Measurements from ENCODE around the gene SLC12A7. TPM values are rescaled to one million over a fixed set of nuclear protein-coding genes. Genes with fewer than 3 reads are reported as not detected.

SLC12A7 gene
- total RNA-seq, 2 experiments from 2014 or later = 0.06 TPM; not detected in 1

- no peak overlapping the region for H3K4me3 ChIP-seq (ENCODE audit: low read depth, low read length, poor library complexity, severe bottlenecking)
- H3K36me3 ChIP-seq (ENCODE audit: insufficient read depth, low read length) = no peaks in the 10 kb centered on the region
- no TSS peak for BruUV-seq (replicated peaks)
- H3K9me2 ChIP-seq (ENCODE audit: insufficient read depth, low read length) = no peaks in the 10 kb centered on the region
- no peaks in the 10 kb centered on the region for H4K20me1 ChIP-seq (ENCODE audit: insufficient read depth, low read length)
- CTCF ChIA-PET (ENCODE audit: unreplicated experiment) = no interaction called here
- H3K4me2 ChIP-seq (ENCODE audit: low read length) = no peak overlapping the region
- no peak overlapping the region for H3K27ac ChIP-seq (ENCODE audit: low read depth, low read length, poor library complexity, severe bottlenecking)
- H3K4me1 ChIP-seq (ENCODE audit: insufficient read depth, low read length, poor library complexity, severe bottlenecking) = peaks cover 6% of the 10 kb centered on the region
- no peaks in the 10 kb centered on the region for H3K9me3 ChIP-seq (ENCODE audit: low read length)
- no peaks in the 10 kb centered on the region for H3K79me2 ChIP-seq (ENCODE audit: insufficient read depth, low read depth, low read length)
- TF ChIP-seq EZH2phosphoT487 (IDR thresholded peaks at IDR 0.05; ENCODE audit: borderline replicate concordance, low read depth, low read length) (no peak), CTCF (conservative IDR thresholded peaks at IDR 0.05; ENCODE audit: low read length) (no peak)
- no peak overlapping the region for H2AFZ ChIP-seq (ENCODE audit: low read length)
- peak; percentile 31 for DNase-seq (ENCODE audit: low spot score)
- intact Hi-C loops (cut with micrococcal nuclease; ENCODE audit: unreplicated experiment) = no loop called here
- POLR2A ChIA-PET = no interaction called here
These were observed 40.3 kb upstream of the SLC12A7 start for GRCh38 chr5:1152156-1152555.

- H3K9me3 ChIP-seq (ENCODE audit: low read length) = no peaks in the 10 kb centered on the region
- BruUV-seq (replicated peaks) = no TSS peak
- H3K4me1 ChIP-seq (ENCODE audit: insufficient read depth, low read length, poor library complexity, severe bottlenecking) = peaks cover 6% of the 10 kb centered on the region
- CTCF ChIA-PET (ENCODE audit: unreplicated experiment) = no interaction called here
- no peaks in the 10 kb centered on the region for H4K20me1 ChIP-seq (ENCODE audit: insufficient read depth, low read length)
- POLR2A ChIA-PET = no interaction called here
- H3K79me2 ChIP-seq (ENCODE audit: insufficient read depth, low read depth, low read length) = no peaks in the 10 kb centered on the region
- H3K4me3 ChIP-seq (ENCODE audit: low read depth, low read length, poor library complexity, severe bottlenecking) = no peak overlapping the region
- no peaks in the 10 kb centered on the region for H3K36me3 ChIP-seq (ENCODE audit: insufficient read depth, low read length)
- H3K4me2 ChIP-seq (ENCODE audit: low read length) = no peak overlapping the region
- no peak for TF ChIP-seq CTCF (conservative IDR thresholded peaks at IDR 0.05; ENCODE audit: low read length)
- TF ChIP-seq EZH2phosphoT487 (IDR thresholded peaks at IDR 0.05; ENCODE audit: borderline replicate concordance, low read depth, low read length) = no peak
- H2AFZ ChIP-seq (ENCODE audit: low read length) = no peak overlapping the region
- no peak overlapping the region for H3K27ac ChIP-seq (ENCODE audit: low read depth, low read length, poor library complexity, severe bottlenecking)
- H3K9me2 ChIP-seq (ENCODE audit: insufficient read depth, low read length) = no peaks in the 10 kb centered on the region
- intact Hi-C loops (cut with micrococcal nuclease; ENCODE audit: unreplicated experiment) = no loop called here
- DNase-seq (ENCODE audit: low spot score) = no peak
These were observed 39.5 kb upstream of the SLC12A7 start for GRCh38 chr5:1151316-1151715.

GRCh38 chr5:1150866-1151265 is 39.0 kb upstream of the SLC12A7 start:
- intact Hi-C loops (cut with micrococcal nuclease; ENCODE audit: unreplicated experiment) = no loop called here
- Histone ChIP-seq H3K9me2 (ENCODE audit: insufficient read depth, low read length) (no peaks in the 10 kb centered on the region), H3K4me1 (ENCODE audit: insufficient read depth, low read length, poor library complexity, severe bottlenecking) (peaks cover 6% of the 10 kb centered on the region), H3K9me3 (ENCODE audit: low read length) (no peaks in the 10 kb centered on the region), H2AFZ (ENCODE audit: low read length) (no peak overlapping the region), H3K79me2 (ENCODE audit: insufficient read depth, low read depth, low read length) (no peaks in the 10 kb centered on the region), H3K36me3 (ENCODE audit: insufficient read depth, low read length) (no peaks in the 10 kb centered on the region), H3K4me2 (ENCODE audit: low read length) (no peak overlapping the region), H3K4me3 (ENCODE audit: low read depth, low read length, poor library complexity, severe bottlenecking) (no peak overlapping the region), H3K27ac (ENCODE audit: low read depth, low read length, poor library complexity, severe bottlenecking) (no peak overlapping the region), H4K20me1 (ENCODE audit: insufficient read depth, low read length) (no peaks in the 10 kb centered on the region)
- no peak for DNase-seq (ENCODE audit: low spot score)
- BruUV-seq (replicated peaks) = no TSS peak
- no peak for TF ChIP-seq EZH2phosphoT487 (IDR thresholded peaks at IDR 0.05; ENCODE audit: borderline replicate concordance, low read depth, low read length)
- CTCF ChIA-PET (ENCODE audit: unreplicated experiment) = no interaction called here
- POLR2A ChIA-PET = no interaction called here
